ENCODE measurements around the gene SMTNL2. TPM values are rescaled to one million over a fixed set of nuclear protein-coding genes. Genes with fewer than 3 reads are reported as not detected.
A peak's percentile ranks its signal among the peaks of the same experiment; 100 is the strongest.

The SMTNL2 gene
- total and polyA plus RNA-seq, 12 donors, result 2.7 to 84.1 (median 19.1) TPM

GRCh38 chr17:4583206-4583605, 1.1 kb upstream of the SMTNL2 start:
- 81 to 82% methylated on average over 3 of the region's 3 CpGs for WGBS, 2 donors
- DNase-seq, result no peak

GRCh38 chr17:4583782-4584100, 588 bp upstream of the SMTNL2 start:
- peaks cover 13 to 56% (median 35%) of the 10 kb centered on the region in 9 donors for H3K4me1 ChIP-seq
- H3K4me3 ChIP-seq, result peak overlapping the region; percentile 7 to 70 (median 60)
- WGBS, 2 donors, result 16 to 27% methylated on average over 12 of the region's 12 CpGs
- no peaks in the 10 kb centered on the region for H3K36me3 ChIP-seq
- intact Hi-C loops (cut with DNase I), result loop anchor here in 1 of 10 donors (5.0 kb wide), 1 partner anchor 44 kb away; no protein-coding TSS in a partner anchor
- ATAC-seq (peak; percentile 60 to 74 (median 70)), DNase-seq (peak in 1 of 2 donors; percentile 47)
- TF ChIP-seq CTCF (IDR thresholded peaks at IDR 0.05), result peak; percentile 11 to 55 (median 46)
- peaks cover 0 to 48% (median 23%) of the 10 kb centered on the region in 7 donors for H3K27me3 ChIP-seq
- H3K27ac ChIP-seq, result peak overlapping the region; percentile 34 to 88 (median 78)
- no peaks in the 10 kb centered on the region for H3K9me3 ChIP-seq

More at GRCh38 chr17:4583206-4583605, 1.1 kb upstream of the SMTNL2 start:
- Histone ChIP-seq H3K4me1 (peaks cover 9 to 51% (median 31%) of the 10 kb centered on the region in 9 donors), H3K27me3 (peaks cover 0 to 48% (median 23%) of the 10 kb centered on the region in 7 donors), H3K4me3 (peak overlapping the region in 5 of 10 donors; percentile 49 to 70 (median 62)), H3K9me3 (no peaks in the 10 kb centered on the region), H3K36me3 (no peaks in the 10 kb centered on the region), H3K27ac (peak overlapping the region in 2 of 10 donors; percentile 85 to 87)
- intact Hi-C loops (cut with DNase I), result loop anchor here in 1 of 10 donors (5.0 kb wide), 1 partner anchor 44 kb away; no protein-coding TSS in a partner anchor
- no peak for ATAC-seq
- TF ChIP-seq CTCF (IDR thresholded peaks at IDR 0.05), result no peak

GRCh38 chr17:4584917-4585637, 748 bp downstream of the SMTNL2 start:
- Histone ChIP-seq H3K4me3 (peak overlapping the region; percentile 7 to 70 (median 60)), H3K27ac (peak overlapping the region in 8 of 10 donors; percentile 37 to 88 (median 78))
- intact Hi-C loops (cut with DNase I), result loop anchor here in 1 of 10 donors (5.0 kb wide), 1 partner anchor 42 kb away; no protein-coding TSS in a partner anchor

DNA sequence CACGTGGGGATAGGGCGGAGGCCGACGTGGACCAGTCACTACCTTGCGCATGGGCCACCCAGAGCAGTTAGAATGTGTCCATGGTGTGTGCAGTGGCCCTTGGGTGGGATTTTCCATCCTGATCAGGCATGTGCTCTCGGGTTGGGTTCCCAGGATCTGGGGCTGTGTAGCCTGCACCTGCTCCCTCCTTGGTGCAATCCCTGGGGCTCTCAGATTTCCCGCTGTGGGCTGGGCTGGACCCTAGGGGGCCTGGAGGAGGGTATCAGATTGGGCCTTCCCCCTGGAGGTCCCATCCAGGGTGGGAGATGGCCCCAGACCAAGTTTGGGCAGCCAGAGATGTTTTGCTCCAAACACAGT, 1.3 kb downstream of the SMTNL2 start:
- H3K9me3 ChIP-seq, result no peaks in the 10 kb centered on the region
- no peak for TF ChIP-seq CTCF (IDR thresholded peaks at IDR 0.05)
- ATAC-seq, result no peak
- H3K27me3 ChIP-seq, result peaks cover 0 to 48% (median 23%) of the 10 kb centered on the region in 7 donors
- H3K4me3 ChIP-seq, result peak overlapping the region in 8 of 10 donors; percentile 41 to 70 (median 60)
- intact Hi-C loops (cut with DNase I), result no loop called here
- H3K27ac ChIP-seq, result peak overlapping the region in 8 of 10 donors; percentile 37 to 88 (median 78)
- H3K36me3 ChIP-seq, result no peaks in the 10 kb centered on the region
- peaks cover 13 to 57% (median 42%) of the 10 kb centered on the region in 9 donors for H3K4me1 ChIP-seq
- no peak for DNase-seq
- 84 to 96% methylated on average over 7 of the region's 7 CpGs for WGBS, 2 donors

More at GRCh38 chr17:4584917-4585637, 748 bp downstream of the SMTNL2 start:
- ATAC-seq (no peak), DNase-seq (no peak)
- Histone ChIP-seq H3K27me3 (peaks cover 0 to 48% (median 23%) of the 10 kb centered on the region in 7 donors), H3K9me3 (no peaks in the 10 kb centered on the region), H3K4me1 (peaks cover 13 to 57% (median 40%) of the 10 kb centered on the region in 9 donors), H3K36me3 (no peaks in the 10 kb centered on the region)
- whole genome bisulfite sequencing, 2 donors, result 27 to 29% methylated on average over 57 of the region's 57 CpGs
- TF ChIP-seq CTCF (IDR thresholded peaks at IDR 0.05), result no peak

Data from heart right ventricle (tissue), 16 donors.